ENCODE data around the gene ASH1L.
"Not testable (repeated sequence)": the region's sequence is repeated elsewhere in the genome, so short reads cannot be mapped to it uniquely, and the experiment has no call there.

ASH1L gene

DNA sequence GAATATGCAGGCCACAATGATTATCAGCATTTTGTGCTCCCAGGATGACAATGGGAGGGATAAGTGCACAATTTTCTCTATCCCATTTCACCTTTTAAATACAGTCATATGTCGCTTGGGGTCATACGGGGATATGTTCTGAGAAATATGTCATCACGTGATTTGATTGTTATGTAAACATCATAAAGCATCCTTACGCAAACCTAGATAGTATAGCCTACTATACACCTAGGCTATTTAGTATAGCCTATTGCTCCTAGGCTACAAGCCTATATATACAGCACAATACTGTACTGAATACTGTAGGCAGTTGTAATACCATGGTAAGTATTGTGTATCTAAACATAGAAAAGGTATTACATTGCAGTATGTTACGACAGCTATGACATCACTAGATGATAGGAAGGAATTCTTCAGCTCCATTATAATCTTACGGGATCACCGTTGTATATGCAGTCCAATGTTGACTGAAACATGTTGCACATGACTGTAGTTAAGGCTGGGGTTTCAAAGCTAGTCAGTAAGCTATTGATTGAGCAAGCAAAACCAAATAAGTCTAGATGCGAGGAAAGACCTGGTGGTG is 223.0 kb downstream of the ASH1L start:
- in situ Hi-C loops (cut with MboI; ENCODE audit: low sequenced_read_pairs): no loop called here

DNA sequence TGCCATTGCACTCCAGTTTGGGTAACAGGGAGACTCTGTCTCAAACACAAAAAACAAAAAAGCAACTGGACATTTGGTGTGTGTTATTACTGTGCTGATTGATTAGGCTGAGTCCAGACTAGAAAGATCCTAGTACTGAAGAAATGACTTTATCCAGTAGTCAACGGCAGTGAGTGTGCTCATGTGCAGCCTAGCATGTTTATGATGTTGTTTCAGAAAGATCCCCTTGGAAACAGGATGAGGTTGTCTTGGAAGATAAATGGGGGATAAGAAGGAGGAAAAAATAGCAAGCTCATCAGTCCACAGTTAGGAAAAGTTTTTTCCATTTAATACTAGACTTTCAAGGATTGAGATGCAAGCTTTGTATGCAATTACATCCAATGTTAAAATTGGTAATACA is 227.6 kb downstream of the ASH1L start:
- in situ Hi-C loops (cut with MboI; ENCODE audit: low sequenced_read_pairs): no loop called here

DNA sequence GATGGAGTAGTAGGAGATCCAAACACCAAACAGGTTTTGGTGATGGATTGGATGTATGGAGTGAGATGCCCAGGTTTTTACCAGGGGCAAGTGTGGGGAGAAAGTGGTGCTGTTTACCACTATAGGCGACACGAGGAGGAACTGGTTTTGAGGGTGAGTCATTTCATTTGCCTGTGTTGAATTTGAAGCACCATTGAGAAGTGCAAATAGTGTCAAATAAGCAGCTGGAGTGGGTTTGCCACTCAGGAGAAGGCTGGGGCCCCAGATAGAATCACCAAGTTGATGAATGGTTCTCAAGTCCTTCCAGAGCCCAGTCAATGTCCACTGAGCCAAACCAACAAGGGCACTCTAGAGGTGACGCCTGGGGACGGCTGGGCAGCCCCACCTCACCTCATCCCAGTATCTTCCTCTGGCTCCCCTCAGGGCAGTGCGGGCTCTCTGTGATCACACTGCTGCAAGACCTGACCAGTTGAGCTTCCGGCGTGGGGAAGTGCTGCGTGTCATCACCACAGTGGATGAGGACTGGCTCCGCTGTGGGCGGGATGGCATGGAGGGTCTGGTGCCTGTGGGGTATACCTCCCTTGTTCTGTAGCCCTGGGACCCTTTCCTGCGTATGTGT is 232.5 kb downstream of the ASH1L start:
- in situ Hi-C loops (cut with MboI; ENCODE audit: low sequenced_read_pairs): no loop called here

DNA sequence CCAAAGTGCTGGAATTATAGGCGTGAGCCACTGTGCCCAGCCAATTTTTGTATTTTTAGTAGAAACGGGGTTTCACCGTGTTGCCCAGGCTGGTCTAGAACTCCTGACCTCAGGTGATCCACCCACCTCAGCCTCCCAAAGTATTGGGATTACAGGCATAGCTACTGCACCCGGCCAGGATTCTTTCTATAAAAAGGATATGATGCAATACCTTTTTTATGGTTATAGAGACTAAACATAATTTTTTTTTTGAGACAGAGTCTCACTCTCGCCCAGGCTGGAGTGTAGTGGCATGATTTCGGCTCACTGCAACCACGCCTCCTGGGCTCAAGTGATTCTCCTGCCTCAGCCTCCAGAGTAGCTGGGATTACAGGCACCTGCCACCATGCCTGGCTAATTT is 233.7 kb downstream of the ASH1L start:
- in situ Hi-C loops (cut with MboI; ENCODE audit: low sequenced_read_pairs): not testable (repeated sequence)

DNA sequence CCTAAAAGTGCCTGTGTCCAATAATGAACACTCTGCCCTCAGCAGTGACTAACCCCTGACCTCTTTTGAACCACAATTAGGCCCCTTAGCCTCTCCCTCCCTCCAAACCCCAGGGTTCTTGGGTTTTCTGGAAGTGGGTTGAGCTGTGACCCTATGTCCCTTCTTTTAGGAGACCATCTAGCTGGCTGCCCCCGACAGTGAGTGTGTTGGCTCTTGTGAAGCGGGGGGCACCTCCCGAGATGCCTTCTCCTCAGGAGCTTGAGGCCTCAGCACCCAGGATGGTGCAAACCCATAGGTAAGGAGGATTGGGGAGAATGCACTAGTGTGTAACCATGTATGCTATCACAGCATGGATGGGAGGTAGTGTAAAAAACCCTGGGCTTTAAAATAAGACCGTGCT is 234.6 kb downstream of the ASH1L start:
- in situ Hi-C loops (cut with MboI; ENCODE audit: low sequenced_read_pairs): no loop called here

DNA sequence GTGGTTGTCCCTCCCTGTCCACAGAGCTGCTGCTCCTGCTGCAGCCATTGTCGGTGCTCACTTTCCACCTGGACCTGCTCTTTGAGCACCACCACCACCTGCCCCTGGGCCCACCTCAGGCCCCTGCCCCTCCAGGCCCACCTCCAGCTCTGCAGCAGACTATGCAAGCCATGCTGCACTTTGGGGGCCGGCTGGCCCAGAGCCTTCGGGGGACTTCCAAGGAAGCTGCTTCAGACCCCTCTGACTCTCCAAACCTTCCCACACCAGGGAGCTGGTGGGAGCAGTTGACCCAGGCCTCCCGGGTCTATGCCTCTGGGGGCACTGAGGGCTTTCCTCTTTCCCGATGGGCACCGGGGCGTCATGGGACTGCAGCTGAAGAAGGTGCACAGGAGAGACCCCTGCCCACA is 236.0 kb downstream of the ASH1L start:
- in situ Hi-C loops (cut with MboI; ENCODE audit: low sequenced_read_pairs): no loop called here

DNA sequence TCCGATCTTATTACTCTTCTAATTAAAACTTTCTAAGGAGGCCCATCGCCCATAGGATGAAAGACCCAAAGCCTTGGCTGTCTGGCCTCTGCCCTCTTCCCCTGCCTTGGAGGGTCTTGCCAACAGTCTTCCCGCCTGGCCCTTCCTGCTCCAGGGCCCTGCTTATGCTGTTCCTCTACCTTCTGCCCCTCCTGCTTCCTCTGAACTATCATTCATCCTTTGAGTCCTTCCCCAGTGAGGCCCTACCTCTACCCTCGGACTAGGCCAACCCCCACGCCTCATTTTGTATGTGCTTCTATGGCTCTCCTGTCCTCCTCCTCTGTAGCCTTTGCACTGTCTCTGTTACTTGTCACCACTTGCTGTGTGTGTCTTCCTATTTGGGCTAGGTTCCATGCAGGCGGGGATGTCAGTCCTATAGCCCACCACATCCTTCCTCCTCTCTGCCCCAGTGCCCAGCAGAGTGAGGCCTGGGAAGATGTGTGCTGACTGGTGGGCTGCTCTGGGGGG is 236.5 kb downstream of the ASH1L start:
- in situ Hi-C loops (cut with MboI; ENCODE audit: low sequenced_read_pairs): no loop called here

DNA sequence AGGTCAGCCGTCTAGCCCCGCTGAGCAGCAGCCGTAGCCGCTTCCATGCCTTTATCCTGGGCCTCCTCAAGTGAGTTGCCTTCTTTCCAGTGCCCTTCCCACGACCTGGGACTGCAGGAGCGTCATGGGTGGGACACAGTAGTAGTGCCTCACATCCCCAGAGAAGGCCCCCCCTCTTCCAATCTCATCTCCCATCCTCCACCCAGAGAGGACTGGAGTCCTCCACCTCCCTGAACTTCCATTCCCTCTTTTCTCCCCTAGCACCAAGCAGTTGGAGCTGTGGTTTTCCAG is 237.1 kb downstream of the ASH1L start:
- in situ Hi-C loops (cut with MboI; ENCODE audit: low sequenced_read_pairs): no loop called here

DNA sequence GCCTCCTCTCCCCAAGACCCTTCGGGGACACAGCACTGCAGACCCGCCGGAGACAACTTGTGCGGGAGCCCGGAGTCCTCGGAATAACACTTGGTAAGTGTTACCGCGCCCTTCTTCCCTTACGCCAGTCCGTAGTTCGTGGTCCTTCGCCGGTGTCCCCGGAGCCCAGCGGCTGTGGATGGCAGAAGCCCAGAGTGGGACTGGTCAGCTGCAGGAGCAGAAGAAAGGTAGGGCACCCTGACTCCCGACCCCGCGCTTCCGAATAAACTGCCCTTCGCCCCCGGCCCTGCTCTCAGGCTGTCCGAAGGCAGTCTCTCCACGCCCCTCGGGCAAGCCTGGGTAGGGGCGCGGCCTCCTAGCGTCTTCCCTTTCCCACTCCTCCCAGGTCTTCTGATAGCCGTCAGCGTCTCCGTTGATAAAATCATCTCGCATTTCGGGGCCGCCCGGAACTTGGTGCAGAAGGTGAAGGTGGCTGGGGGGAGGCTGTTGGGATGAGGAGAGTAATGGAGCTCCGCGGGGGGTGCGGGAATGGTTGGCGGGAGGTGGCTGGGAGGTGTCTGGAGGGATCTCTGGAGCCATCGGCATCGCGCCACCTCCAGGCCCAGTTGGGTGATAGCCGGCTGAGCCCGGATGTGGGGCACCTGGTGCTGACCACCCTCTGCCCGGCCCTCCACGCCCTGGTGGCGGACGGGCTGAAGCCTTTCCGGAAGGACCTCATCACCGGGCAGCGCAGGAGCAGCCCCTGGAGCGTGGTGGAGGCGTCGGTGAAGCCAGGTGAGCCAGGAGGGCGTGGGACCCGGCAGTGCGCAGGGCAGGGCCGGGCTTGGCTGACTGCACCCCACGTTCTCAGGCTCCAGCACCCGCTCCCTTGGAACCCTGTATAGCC is 237.6 kb downstream of the ASH1L start:
- in situ Hi-C loops (cut with MboI; ENCODE audit: low sequenced_read_pairs): no loop called here

DNA sequence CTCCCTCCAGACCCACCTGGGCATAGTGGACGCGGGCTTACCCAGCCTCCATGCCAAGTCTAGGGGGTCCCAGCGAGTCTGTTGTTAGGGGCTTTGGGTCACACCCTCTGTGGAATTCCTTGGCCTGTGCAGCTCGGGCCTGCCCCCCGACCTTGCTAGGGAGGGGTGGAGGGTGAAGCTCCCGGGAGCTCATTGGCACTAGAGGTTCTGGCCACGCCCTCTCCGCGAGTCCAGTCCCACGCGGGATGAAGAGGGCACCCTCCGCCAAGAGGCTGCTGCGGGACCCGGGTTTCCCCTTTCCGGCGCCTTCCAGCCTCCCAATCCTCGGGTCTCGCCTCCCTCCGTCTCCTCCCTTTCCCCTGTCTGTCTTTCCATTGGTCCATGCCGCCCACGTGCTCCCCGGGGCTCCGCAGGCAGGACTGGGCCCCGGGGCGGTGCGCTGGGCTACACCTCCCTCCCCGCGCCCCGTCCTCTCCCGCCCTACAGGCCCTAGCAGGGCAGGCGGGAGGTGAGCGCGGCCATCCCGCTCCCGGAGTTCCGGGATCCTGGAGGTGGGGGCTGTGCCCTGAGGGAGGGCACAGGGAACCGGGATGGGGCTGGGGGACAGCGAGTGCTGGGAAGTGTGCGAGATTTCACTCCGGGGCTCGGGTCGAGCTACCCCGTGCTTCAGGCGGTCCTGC is 238.4 kb downstream of the ASH1L start:
- in situ Hi-C loops (cut with MboI; ENCODE audit: low sequenced_read_pairs): no loop called here

DNA sequence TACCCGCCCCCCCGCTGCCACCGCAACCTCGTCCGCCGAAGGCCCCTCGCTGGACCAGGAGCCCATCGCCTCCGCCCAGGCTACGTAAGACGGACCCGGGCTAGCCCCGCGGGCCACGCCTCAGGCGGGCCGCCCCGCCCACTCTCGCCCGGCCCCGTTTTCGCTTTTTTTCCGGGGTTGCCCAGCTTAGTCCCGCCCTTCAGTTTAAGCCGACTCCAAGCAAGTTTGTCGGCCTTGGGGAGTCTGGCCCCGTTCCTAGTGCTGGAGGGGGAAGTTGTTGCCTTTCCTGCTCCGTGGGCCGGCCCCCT is 238.9 kb downstream of the ASH1L start:
- in situ Hi-C loops (cut with MboI; ENCODE audit: low sequenced_read_pairs): no loop called here

DNA sequence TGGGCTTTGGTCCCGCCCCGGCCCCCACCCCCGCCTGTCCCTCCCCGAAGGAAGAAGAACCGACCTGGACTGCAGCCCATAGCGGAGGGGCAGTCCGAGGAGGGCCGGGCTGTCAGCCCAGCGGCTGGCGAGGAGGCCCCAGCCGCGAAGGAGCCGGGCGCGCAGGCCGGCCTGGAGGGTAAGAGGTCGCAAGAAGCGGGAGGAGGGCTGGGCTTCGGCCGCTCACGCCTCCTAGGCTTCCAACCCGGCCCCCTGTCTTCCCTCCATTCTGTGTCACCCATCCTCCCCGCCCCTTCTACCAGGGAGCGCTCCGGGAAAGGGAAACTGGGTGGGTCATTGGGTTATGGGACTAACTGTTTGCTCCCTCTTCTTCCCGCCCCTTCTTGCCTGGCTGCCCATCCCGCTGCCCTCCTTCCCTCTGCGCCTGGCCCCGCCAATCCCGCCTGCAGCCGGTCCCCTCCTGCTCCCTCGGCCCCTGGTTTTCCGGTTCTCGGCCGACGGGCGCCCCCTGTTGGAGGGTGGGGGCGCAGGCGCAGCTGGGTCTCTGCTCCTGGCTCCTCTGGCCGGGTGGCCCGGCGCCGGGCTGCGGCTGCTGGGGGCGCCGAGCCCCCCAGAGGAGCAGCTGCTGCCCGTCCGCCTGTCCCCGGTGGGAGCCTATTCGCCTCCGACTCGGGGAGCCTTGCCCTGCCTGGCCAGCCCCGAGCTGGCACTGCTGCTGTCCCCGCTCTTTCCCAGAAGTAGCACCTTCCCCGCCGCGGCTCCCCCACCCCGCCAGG is 239.5 kb downstream of the ASH1L start:
- in situ Hi-C loops (cut with MboI; ENCODE audit: low sequenced_read_pairs): no loop called here

DNA sequence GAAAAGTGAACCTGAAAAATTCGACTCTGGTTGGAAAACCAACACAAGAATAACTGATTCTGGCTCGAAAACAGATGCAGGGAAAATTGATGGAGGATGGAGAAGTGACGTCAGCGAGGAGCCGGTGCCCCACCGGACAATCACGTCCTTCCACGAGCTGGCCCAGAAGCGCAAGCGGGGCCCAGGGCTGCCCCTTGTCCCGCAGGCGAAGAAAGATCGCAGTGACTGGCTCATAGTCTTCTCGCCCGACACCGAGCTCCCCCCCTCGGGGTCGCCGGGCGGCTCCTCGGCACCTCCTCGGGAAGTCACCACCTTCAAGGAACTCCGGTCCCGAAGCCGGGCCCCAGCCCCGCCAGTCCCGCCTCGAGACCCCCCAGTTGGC is 240.0 kb downstream of the ASH1L start:
- in situ Hi-C loops (cut with MboI; ENCODE audit: low sequenced_read_pairs): no loop called here

DNA sequence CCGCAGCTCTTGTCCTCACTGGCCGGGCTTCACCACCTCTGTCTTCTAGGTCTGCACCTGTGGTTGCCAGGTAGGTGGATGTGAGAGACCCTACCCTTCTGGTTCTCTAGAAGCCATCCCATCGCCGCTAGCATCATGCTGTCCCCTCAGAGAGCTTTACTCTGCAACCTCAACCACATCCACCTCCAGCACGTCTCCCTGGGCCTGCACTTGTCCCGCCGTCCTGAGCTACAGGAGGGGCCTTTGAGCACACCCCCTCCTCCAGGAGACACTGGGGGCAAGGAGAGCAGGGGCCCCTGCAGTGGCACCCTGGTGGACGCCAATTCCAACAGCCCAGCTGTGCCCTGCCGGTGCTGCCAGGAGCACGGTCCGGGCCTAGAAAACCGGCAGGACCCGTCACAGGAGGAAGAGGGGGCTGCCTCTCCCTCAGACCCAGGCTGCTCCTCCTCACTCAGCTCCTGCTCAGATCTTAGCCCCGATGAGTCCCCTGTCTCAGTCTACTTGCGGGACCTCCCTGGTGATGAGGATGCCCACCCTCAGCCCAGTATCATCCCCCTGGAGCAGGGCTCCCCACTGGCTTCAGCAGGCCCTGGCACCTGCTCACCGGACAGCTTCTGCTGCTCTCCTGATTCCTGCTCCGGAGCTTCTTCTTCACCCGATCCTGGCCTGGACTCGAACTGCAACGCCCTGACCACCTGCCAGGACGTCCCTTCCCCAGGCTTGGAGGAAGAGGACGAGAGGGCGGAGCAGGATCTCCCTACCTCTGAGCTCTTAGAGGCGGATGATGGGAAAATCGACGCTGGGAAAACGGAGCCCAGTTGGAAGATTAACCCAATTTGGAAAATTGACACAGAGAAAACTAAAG is 240.7 kb downstream of the ASH1L start:
- in situ Hi-C loops (cut with MboI; ENCODE audit: low sequenced_read_pairs): no loop called here

DNA sequence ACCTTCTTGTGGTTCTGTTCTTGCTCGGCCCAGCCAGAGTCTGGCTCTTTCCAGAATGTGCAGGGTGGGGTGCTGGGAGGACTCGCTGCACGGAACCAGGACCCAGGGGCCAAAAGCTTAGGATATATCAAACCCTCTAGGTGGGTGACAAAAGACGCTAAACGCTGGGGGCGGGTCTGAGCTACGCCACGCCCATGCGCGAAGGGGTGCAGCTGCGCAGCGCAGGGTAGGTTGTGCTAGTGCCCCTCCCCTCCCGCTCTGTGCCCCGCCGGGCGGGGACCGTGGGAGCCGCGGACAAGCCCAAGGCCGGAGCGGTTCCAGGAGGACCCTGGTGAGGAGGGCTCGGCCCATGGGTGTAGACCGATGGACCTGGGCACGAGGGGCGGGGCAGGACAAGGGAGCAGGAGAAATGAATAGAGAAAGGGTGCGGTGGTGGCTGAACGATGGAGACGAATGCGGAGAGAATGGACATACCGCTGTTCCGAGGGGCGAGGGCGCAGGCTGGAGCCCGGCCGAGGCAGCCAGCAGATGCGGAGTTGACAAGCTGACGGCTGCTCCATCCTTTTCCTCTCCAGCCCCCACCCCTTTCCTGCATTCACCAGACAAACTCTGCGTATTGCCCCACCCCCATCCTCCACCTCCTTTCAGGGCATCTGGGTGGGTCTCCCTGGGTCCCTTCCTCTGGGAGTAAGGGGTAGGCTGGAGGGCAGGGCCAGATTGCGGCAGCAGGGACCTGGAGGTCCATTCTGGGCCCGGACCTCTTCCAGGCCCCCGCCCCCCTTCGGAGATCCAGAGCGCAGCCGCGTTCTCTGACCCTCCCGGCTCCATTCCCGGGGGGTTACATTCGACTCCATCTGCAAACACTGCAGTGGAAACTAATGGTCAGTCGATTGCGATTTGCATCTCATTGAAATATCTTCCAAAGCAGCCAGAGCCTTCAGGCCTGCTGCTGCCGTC is 241.7 kb downstream of the ASH1L start, which contains the start of gene RUSC1:
Gene RUSC1 (plus strand): TSS at position 234 of the 957 bp plus-strand sequence. CDS start 880 bp downstream, outside the sequence.
- in situ Hi-C loops (cut with MboI; ENCODE audit: low sequenced_read_pairs): no loop called here

DNA sequence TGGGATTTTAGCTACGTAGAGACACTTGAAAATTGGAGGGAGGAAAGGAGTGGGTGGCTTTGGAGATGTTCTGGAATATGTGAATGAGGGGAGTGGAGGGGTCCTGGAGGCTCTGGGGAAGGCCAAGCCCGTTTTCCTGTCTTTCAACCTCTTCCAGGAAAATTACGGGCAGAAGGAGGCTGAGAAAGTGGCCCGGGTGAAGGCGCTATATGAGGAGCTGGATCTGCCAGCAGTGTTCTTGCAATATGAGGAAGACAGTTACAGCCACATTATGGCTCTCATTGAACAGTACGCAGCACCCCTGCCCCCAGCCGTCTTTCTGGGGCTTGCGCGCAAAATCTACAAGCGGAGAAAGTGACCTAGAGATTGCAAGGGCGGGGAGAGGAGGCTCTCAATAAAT is 242.4 kb downstream of the ASH1L start:
- in situ Hi-C loops (cut with MboI; ENCODE audit: low sequenced_read_pairs): no loop called here

DNA sequence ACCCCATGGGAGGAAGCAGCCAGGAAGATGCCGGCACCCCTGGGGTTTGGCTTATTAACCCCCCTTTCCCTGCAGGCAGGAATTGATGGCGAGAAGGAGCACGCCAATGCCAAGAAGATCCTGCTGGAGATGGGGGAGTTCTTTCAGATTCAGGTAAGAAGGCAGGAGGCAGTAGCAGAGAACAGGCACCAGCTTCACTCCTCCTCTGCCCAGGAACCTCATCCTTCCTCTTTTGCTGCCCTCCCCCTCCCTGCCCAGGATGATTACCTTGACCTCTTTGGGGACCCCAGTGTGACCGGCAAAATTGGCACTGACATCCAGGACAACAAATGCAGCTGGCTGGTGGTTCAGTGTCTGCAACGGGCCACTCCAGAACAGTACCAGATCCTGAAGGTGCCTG is 243.1 kb downstream of the ASH1L start:
- in situ Hi-C loops (cut with MboI; ENCODE audit: low sequenced_read_pairs): no loop called here

DNA sequence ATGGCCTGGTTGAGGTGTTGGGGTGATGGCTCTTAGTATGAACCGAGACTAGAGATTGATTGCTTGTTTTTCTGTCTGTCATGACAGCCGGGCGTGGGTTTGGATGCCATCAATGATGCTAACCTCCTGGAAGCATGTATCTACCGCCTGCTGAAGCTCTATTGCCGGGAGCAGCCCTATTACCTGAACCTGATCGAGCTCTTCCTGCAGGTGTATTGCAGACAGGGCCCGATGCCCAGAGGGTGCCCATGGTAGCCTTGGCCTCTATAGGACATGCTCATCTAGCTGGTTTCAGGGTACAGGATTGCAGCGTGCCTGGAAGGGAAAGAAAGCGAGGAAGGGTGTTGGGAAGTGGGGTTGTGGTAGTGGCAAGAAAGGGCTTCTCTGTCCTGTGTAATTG is 244.5 kb downstream of the ASH1L start:
- in situ Hi-C loops (cut with MboI; ENCODE audit: low sequenced_read_pairs): no loop called here

DNA sequence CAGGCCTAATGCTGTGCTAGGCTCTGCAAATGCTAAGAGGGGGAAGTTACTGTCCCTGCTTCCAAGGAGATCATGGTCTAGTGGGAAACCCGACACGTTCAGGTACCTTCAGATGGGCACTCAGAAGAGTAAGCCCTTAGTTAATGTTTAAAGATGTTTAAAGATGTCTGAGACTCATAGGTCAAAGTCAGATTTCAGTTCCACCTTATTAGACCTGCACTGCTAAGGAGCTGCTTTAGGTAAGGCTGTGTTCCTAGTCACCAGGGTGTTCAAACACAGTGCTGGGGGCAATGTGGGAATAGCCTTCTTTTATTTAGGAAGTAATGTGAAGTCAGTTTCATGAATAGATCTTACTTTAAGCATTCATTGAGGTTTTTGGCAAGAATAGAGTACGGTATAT is 245.7 kb downstream of the ASH1L start:
- in situ Hi-C loops (cut with MboI; ENCODE audit: low sequenced_read_pairs): no loop called here
